Activated CD8-positive, alpha-beta memory T cell treated with anti-CD3 and anti-CD28 coated beads, Interleukin-2, amount 50 U/mL, for 1 hour (primary cell): ENCODE measurements around the gene MPP2.
"Not testable (repeated sequence)": the region's sequence is repeated elsewhere in the genome, so short reads cannot be mapped to it uniquely, and the experiment has no call there.

Source experiments
- DNase-seq: peaks from one replicate; pipeline ENCODE4 v3.0.0-alpha.2; 2020; ENCODE audit errors: extremely low read depth

MPP2 gene, protein sequence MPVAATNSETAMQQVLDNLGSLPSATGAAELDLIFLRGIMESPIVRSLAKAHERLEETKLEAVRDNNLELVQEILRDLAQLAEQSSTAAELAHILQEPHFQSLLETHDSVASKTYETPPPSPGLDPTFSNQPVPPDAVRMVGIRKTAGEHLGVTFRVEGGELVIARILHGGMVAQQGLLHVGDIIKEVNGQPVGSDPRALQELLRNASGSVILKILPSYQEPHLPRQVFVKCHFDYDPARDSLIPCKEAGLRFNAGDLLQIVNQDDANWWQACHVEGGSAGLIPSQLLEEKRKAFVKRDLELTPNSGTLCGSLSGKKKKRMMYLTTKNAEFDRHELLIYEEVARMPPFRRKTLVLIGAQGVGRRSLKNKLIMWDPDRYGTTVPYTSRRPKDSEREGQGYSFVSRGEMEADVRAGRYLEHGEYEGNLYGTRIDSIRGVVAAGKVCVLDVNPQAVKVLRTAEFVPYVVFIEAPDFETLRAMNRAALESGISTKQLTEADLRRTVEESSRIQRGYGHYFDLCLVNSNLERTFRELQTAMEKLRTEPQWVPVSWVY

DNA sequence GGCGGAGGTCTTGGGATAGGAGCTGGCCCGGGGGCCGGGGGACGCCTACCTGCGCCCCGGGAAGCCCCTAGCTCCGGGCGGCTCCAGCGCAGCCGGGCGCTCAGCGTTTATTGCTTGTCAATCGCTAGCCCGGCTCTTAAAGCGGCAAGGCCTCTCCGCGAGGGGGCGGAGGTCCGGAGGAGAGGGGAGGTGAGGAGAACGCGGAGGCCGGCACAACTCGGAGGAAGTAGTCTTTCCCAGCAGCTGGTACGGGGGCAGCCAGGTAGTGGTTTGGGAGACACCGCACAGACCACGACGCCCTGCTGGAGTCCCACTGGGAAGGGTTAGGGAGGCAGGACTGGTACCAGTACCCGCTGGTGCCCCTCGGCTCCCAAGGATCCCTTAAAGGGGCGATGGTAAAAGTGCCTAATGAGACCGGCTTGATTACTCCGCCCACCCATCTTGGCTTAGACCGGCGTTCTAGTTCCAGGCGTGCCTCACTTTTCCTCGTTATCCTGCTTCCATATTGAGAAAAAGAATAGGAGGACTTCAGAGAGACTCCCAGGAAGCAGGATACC, at the start of gene MPP2:
Gene MPP2 (minus strand): TSS at position 112 of the 557 bp plus-strand sequence. CDS start 3,076 bp downstream, outside the sequence.
- DNase-seq = no peak

- DNase-seq = no peak
These were observed 48.9 kb upstream of the MPP2 start for GRCh38 chr17:43956222-43956621.

DNA sequence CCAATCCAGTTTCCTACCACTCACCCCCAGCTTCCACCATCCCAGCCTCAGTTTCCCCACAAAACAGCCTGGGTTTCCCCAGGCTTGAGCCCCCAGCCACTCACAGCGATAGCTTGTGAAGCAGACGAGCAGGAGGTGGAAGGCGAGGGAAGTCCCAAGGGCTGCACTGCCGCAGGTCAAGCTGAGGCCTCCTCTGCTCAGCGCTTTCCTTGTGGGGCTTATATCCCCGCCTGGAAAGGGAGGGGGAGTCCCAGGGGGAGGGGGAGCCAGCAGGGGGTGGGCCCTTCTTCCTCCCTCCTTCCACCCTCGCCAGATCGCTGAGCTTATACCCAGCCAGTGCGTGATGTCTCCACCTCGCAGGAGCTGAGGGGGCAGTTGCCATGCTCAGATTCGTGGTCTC, 46.4 kb upstream of the MPP2 start, which contains the start of gene PYY:
Gene PYY (minus strand): TSS at position 195 of the 400 bp plus-strand sequence. CDS start 457 bp downstream, outside the sequence.
- DNase-seq = no peak

DNA sequence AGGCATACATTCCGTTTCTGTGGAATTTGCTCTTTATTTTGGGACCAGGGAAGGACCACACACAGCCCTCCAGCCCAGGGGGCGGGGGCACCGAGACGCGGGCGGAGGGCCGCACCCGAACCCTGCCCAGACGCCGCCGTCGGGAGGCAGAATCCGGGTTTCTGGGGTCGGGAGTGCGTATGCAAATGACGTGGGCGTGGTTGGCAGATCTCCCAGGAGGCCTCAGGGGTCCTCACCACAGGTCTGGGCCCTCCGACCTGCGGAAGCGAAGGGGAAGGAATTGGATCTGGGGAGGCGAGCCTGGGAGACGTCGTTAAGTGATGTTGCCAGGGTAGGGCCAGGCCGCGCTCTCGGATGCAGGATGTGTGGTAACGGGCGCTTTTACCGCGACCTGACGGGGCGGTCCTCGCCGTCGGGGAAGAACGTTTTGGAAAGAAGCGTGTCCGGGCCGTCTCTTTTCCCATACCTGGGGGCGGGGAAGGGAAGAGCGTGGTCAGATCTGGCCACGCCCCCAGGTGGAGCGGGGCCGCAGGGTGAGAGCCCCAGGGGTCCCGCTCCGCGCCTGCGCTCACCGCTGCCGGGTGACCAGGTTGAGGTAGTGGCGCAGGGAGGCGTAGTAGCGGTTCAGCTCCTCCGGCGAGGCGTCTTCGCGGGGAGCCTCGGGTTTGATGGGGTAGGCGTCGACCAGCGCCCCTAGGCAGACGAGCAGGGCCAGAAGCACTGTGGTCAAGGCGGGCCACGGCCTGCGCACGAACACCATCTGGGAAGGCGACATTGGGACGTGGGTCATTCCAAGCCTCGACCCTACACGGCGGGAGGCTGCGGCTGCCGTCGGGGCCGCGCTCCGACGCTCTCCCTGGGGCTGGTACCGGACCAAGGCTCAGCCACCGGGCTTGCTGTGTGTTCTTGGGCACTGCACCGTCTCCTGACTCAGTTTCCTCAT, 45.7 kb upstream of the MPP2 start:
- DNase-seq = no peak

DNA sequence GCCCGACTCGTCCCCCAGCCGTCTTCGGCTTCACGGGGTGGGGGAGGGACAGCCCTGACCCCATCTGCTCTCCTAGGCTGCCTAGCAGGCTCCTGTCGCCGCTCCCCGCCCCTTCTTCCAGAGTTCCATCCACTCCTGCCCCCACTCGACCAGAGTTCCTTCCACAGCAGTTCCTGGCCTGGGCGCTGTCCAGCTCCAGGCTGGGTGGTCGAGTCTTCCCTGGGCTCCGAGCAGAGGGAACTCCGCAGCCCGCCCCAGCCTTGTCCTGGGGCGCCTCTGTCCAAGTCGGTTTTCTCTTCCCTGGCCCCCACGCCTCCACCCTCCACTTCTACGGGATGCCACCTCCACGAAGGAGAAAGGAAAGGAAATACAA, 45.0 kb upstream of the MPP2 start:
- DNase-seq = no peak

DNA sequence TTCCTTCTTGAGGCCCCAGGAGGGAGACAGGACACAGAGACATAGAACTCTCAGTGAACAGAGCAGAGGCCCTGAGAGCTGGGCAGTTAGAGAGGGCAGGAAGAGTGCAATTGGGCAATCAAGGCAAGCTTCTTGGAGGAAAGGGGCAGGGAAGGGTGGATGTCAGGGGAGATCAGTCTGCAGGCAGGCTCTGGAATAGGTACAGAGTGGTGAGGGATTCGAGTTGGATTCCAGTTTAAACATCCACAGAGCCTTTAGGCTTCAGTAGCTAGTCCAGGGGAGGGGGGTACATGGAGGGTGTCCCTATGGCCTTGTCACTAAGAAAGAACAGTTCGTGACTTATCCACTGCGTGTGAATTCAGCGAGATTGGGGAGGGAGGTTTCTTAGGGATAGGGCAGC, 44.4 kb upstream of the MPP2 start:
- DNase-seq = no peak

DNA sequence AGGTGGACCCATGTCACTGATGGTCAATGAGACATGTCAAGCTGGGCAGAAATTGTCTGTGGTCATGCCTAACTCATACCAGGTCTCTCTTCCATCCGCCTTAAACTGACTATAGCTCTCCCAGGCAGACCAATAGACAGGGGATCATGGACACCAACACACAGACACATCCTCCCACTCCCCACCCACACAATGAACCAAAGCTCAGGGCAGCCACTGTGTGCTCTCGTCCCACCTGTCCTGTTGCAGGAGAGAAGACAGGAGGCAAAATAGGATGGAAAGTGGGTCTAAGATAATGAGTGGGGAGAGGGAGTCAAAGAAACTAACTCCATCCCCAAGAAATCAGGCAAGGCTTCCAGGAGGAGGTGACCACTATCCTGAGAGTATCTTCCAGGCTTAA, 43.2 kb upstream of the MPP2 start:
- no peak for DNase-seq

DNA sequence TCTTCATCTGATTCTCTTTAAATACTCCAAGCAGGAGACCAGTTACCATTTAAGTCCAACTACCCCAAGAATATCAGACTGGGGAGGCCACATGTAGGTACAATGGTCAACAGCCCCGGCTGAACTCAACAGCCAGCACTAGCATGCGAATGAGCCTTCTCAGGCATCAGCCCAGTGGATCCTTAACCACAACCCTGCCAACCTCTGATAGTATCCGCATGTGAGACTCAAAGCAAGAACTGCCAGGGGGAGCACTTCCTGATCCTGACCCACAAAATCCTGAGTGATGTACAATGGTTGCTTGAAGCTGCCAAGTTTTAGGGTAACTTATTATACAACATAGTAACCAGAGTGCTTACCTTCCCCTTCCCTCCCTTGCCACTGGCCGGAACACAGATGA, 42.4 kb upstream of the MPP2 start:
- DNase-seq = no peak

GRCh38 chr17:43946781-43947180, 39.4 kb upstream of the MPP2 start:
- DNase-seq = no peak

- DNase-seq = no peak
These were observed 37.9 kb upstream of the MPP2 start for GRCh38 chr17:43945074-43945829.

DNA sequence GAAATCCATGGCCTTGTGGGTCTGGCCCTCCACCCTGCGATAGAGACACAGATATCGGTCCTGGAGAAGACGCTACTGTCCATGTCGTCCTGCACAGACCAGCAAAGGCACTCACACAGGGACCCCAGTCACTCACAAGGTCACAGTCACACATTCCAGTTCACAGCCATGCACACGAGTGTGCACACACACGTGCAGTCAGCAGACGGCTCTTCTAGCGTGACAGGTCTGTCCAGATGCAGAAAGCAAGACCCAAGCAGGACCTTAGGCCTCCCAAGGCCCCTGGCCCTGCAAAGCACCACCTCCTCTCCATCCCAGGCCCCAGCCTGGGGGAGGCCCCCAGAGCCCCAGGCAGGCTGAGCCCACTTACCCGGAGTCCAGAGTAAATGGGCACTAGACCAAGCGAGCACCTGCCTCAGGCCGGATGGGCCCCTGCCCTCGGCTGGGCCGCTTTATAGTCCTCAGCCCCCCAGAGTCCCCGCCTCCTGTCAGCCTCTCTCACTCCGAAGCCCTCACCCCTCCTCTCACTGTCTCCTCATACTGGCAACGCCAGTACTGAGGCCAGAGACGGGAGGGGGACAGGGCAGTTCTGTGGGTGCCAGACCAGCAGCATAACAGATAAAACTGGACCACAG, 34.8 kb upstream of the MPP2 start, which contains the start of gene PPY:
Gene PPY (minus strand): TSS at position 426 of the 635 bp plus-strand sequence. CDS start 822 bp downstream, outside the sequence.
- no peak for DNase-seq

DNA sequence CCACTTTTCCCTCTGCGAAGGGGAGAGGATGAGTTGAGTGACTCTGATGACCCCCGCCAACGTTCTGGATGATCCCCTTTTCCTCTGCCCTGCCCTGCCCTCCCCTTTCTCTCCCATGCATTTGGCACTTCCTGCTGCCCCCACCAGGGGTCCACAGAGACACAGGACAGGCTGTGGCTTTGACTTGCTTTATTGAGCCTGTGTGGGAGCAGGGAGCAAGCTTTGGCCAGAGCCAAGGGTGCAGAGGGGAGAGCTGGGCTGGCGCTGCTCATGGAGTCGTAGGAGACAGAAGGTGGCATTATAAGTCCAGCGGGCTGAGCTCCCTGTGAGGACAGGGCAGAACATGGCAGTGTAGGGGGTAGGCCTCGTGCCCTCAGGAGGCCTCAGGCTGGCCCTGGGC, 33.3 kb upstream of the MPP2 start:
- no peak for DNase-seq

DNA sequence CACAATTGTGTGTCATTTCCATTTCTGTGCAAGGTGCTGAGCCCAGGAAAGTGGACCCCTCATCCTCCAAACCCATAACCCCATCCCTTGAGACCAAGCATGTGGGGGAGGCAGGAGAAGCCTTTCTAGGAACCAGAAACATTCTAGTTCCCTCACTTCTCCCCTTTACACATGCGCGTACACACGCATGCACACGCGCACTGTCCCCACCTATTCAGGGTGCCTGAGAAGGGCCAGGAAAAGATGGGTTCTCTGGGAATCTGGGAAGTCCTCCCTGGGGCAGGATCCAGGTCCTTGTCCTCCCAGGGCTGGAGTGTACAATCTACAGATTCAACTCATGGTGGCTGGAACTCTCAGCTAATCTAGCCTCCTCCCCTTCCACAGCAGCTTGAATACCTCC, 32.5 kb upstream of the MPP2 start:
- no peak for DNase-seq

GRCh38 chr17:43939452-43939851, 32.1 kb upstream of the MPP2 start:
- DNase-seq = not testable (repeated sequence)

DNA sequence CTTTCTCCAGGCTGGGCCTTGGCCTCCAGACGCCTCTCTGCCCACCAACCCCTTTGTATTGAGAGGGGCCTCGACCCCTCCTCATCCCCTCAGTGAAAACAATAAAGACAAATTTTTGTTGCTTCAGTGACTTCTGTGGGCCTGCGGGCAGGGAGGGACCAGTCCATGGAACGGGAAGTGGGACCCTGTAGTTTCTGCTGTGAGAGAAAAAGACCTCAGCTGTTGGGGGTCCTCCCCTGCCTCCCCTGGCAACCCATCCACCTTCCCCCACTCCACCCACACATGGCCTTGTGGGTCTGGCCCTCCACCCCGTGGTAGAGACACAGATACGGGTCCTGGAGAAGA, 31.5 kb upstream of the MPP2 start:
- DNase-seq = no peak

DNA sequence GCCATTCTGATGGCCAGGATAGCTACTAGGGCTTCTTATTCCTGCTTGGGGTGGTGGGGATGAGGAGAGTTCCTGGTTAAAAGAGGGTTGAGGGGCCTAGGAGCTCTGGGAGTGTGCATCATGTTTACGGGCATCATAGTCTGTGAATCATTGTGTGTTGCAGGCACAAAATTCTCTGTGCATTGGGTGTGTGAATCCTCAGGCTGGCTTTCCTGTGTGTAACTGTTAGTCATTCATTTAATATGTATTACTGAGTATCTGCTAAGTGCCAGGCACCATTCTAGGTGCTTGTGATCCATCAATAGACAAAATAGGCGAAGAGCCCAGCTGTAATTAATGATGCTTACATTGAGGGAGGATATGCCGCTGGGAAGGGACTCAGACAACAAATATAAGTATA, 29.1 kb upstream of the MPP2 start:
- DNase-seq = no peak

DNA sequence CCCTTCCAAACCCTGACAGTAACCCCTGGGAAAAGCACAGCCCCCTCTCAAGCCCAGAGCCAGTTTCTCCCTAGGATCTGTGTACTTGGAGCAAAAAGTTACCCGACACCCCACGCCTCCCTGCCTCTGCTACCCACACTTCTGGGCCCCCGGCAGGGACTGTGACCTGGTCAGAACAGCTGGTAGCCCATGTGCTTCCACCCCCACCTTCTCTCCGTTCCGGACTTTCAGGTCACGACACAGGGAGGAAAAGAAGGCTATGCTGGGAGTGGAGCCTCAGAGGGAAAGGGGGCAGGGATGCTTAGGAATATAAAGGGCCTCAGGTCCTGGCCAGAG, 28.6 kb upstream of the MPP2 start:
- DNase-seq = no peak

- DNase-seq = no peak
These were observed 28.0 kb upstream of the MPP2 start for GRCh38 chr17:43935204-43935925.

GRCh38 chr17:43932923-43933322, 25.6 kb upstream of the MPP2 start:
- no peak for DNase-seq

DNA sequence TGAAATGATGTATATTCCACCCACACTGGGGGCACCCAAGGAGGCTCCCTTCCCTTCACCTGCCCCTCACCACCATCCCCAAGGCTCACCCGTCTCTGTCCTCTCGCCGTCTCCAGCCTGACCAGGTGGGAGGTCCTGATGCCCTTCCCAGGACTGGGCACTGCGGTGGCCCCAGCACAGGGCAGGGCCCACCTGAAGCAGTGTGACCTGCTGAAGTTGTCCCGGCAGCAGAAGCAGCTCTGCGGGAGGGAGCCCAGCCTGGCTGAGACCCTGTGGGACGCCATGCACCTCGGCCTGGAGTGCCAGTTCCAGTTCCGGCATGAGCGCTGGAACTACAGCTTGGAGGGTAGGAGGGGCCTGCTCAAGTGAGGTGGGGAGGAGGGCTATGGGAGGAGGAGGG, 25.0 kb upstream of the MPP2 start:
- DNase-seq = no peak
